HepG2 (cell line): ENCODE results near the gene PIP4K2C. TPM values are rescaled to one million over a fixed set of nuclear protein-coding genes. Genes with fewer than 3 reads are reported as not detected.

Experiments used
- ATAC-seq: fragments of 200-7000 bp; cut with Tn5 transposase; 3 replicates; pipeline ENCODE4 v1.9.1; 2020; ENCODE audit warnings: mild to moderate bottlenecking, moderate library complexity
- BruUV-seq: library from RNA; stranded (reverse); fragments of 400-500 nt; replicated peaks from 2 replicates; lab custom pipeline; 2021; lab: Mats Ljungman, UMichigan
- CTCF ChIA-PET: fragments of 300-600 bp; formaldehyde crosslinking; extraction: SDS; loops from one replicate; lab custom pipeline; 2021; ENCODE audit warnings: low total read pairs, inconsistent platforms, low intra/inter-chr PET ratio; lab: Yijun Ruan, JAX
- POLR2A ChIA-PET: fragments of 350-600 bp; sonication (Branson Sonifier 250); formaldehyde crosslinking; loops from one replicate; lab custom pipeline; 2020; ENCODE audit warnings: antibody characterized with exemption, inconsistent platforms; lab: Yijun Ruan, JAX
- DNase-seq: peaks from one replicate; pipeline ENCODE4 v3.0.0-alpha.2; 2015; ENCODE audit warnings: low spot score
- FAIRE-seq: peaks from 3 replicates; lab custom pipeline; 2011; peaks lifted over from hg19 to GRCh38; lab: Jason Lieb, UNC
- H2AFZ ChIP-seq: one replicate; pipeline ENCODE4 v1.6.1; 2011; ENCODE audit warnings: low read length, inconsistent platforms
- H3K27ac ChIP-seq: fragments of 300-600 bp; 3 replicates; pipeline ENCODE4 v1.8.0; 2011; ENCODE audit warnings: mixed run types, mild to moderate bottlenecking, mixed read lengths, low read length, inconsistent platforms; ENCODE audit not compliant: insufficient read depth; ENCODE audit errors: extremely low read length
- H3K27me3 ChIP-seq, 2 experiments: fragments of 200-600 bp in 1 of 2; 2 replicates in 1 of 2; 3 replicates in 1 of 2; pipeline versions ENCODE4 v1.6.0 to v1.8.0; 2011; ENCODE audit warnings: low read length in 2 of 2, mild to moderate bottlenecking in 2 of 2, moderate library complexity in 2 of 2, inconsistent platforms in 1 of 2; ENCODE audit not compliant: insufficient read depth in 2 of 2, control insufficient read depth in 1 of 2
- H3K36me3 ChIP-seq, 2 experiments: fragments of 200-600 bp in 1 of 2; replicated peaks in 1 of 2; 2 replicates in 1 of 2; 3 replicates in 1 of 2; pipeline versions ENCODE4 v1.5.1 to v1.8.0; 2011; ENCODE audit warnings: low read length in 2 of 2, inconsistent platforms in 1 of 2; ENCODE audit not compliant: insufficient read depth in 2 of 2, control insufficient read depth in 1 of 2
- H3K4me1 ChIP-seq: 2 replicates; pipeline ENCODE4 v1.5.1; 2012; ENCODE audit warnings: low read length, inconsistent platforms; ENCODE audit not compliant: insufficient read depth
- H3K4me2 ChIP-seq: 2 replicates; pipeline ENCODE4 v1.6.0; 2011; ENCODE audit warnings: low read depth, low read length, inconsistent platforms
- H3K4me3 ChIP-seq, 3 experiments: fragments of 200-600 bp in 1 of 3; sonication (generic), shearing (Covaris generic) in 1 of 3; replicated peaks in 1 of 3; 2 replicates each; pipeline ENCODE4 v1.5.1; 2011 to 2016; ENCODE audit warnings: low read length in 3 of 3, inconsistent platforms in 2 of 3, low read depth in 2 of 3, mild to moderate bottlenecking in 2 of 3, control low read depth in 1 of 3, mixed read lengths in 1 of 3; ENCODE audit not compliant: insufficient read depth in 1 of 3
- H3K79me2 ChIP-seq: one replicate; pipeline ENCODE4 v1.6.1; 2011; ENCODE audit warnings: low read length, inconsistent platforms; ENCODE audit not compliant: insufficient read depth
- H3K9ac ChIP-seq: 2 replicates; pipeline ENCODE4 v1.6.0; 2011; ENCODE audit warnings: mild to moderate bottlenecking, low read depth, low read length, inconsistent platforms; ENCODE audit not compliant: insufficient read depth
- H3K9me3 ChIP-seq: 2 replicates; pipeline ENCODE4 v1.5.1; 2012; ENCODE audit warnings: mild to moderate bottlenecking, low read length
- H4K20me1 ChIP-seq: 2 replicates; pipeline ENCODE4 v1.6.0; 2011; ENCODE audit warnings: inconsistent platforms, mild to moderate bottlenecking, low read length, moderate library complexity; ENCODE audit not compliant: insufficient read depth
- ARHGAP35 ChIP-seq: sonication (generic); formaldehyde crosslinking; IDR thresholded peaks from 2 replicates; pipeline ENCODE4 v1.9.0; 2022; ENCODE audit warnings: mild to moderate bottlenecking, inconsistent platforms, moderate library complexity, missing genetic modification reagents, borderline replicate concordance
- CBFB ChIP-seq: sonication (generic); formaldehyde crosslinking; IDR thresholded peaks from 2 replicates; pipeline ENCODE4 v1.4.0; 2020; ENCODE audit warnings: missing genetic modification reagents
- CEBPB ChIP-seq: IDR thresholded peaks from 2 replicates; pipeline ENCODE4 v1.6.1; 2011; ENCODE audit warnings: low read depth, low read length, improper control_type of control experiment, borderline replicate concordance
- CENPT ChIP-seq: sonication (generic); formaldehyde crosslinking; IDR thresholded peaks from 2 replicates; pipeline ENCODE4 v1.8.0; 2022; ENCODE audit warnings: low read depth, mild to moderate bottlenecking, moderate library complexity, missing genetic modification reagents
- CREB1 ChIP-seq, 2 experiments: fragments of 450-650 bp in 1 of 2; IDR thresholded peaks; 2 replicates each; pipeline ENCODE4 v1.6.1; 2016 to 2017; ENCODE audit warnings: control low read depth in 1 of 2, mild to moderate bottlenecking in 1 of 2, missing compliant biosample characterization in 1 of 2, missing genetic modification characterization in 1 of 2
- CSRNP1 ChIP-seq: sonication (generic); formaldehyde crosslinking; IDR thresholded peaks from 2 replicates; pipeline ENCODE4 v1.8.1; 2023; ENCODE audit warnings: mild to moderate bottlenecking, missing genetic modification reagents
- KAT7 ChIP-seq: IDR thresholded peaks from 2 replicates; pipeline ENCODE4 v1.6.1; 2018; ENCODE audit warnings: borderline replicate concordance, missing compliant biosample characterization
- MAZ ChIP-seq, 2 experiments: sonication (generic) in 1 of 2; formaldehyde crosslinking in 1 of 2; IDR thresholded peaks; 2 replicates each; pipeline versions ENCODE4 v1.5.0 to v1.6.1; 2012 to 2020; ENCODE audit warnings: low read depth in 2 of 2, mild to moderate bottlenecking in 2 of 2, borderline replicate concordance in 1 of 2, improper control_type of control experiment in 1 of 2, low read length in 1 of 2, missing genetic modification reagents in 1 of 2, moderate library complexity in 1 of 2
- NCOA5 ChIP-seq: sonication (generic); formaldehyde crosslinking; IDR thresholded peaks from 2 replicates; pipeline ENCODE4 v1.4.0; 2020; ENCODE audit warnings: missing genetic modification reagents
- PCBP2 ChIP-seq: fragments of 200-400 bp; formaldehyde crosslinking; optimal IDR thresholded peaks from 2 replicates; pipeline ENCODE3; 2018; ENCODE audit warnings: low read length, low read depth; ENCODE audit not compliant: poor library complexity, severe bottlenecking
- SPEN ChIP-seq: sonication (generic); formaldehyde crosslinking; IDR thresholded peaks from 2 replicates; pipeline ENCODE4 v1.5.1; 2020; ENCODE audit warnings: low read depth, mild to moderate bottlenecking, missing genetic modification reagents
- ZNF138 ChIP-seq: sonication (generic); formaldehyde crosslinking; IDR thresholded peaks from 2 replicates; pipeline ENCODE4 v1.5.0; 2020; ENCODE audit warnings: mild to moderate bottlenecking, low read depth, missing genetic modification reagents
- ZNF20 ChIP-seq: sonication (generic); formaldehyde crosslinking; IDR thresholded peaks from 2 replicates; pipeline ENCODE4 v1.4.0; 2020; ENCODE audit warnings: mild to moderate bottlenecking, moderate library complexity, missing genetic modification reagents
- WGBS: methylation state at CpG from one replicate; pipeline ENCODE4 v1.1.6; 2017; ENCODE audit warnings: low lambda C conversion rate; 5-methylcytosine and 5-hydroxymethylcytosine counted together
- in situ Hi-C: cut with HindIII; loops from 2 replicates; pipeline ENCODE4 v1.10.0; 2017; ENCODE audit warnings: low pct_unique_long_range_greater_than_20kb; ENCODE audit not compliant: extremely low pct_ligation_motif_present
- intact Hi-C: fragments of 100-400 bp; cut with micrococcal nuclease; formaldehyde crosslinking; loops from one replicate; pipeline ENCODE4 v1.10.0; 2022; ENCODE audit not compliant: unreplicated experiment
- polyA plus RNA-seq, 8 experiments: library from polyadenylated mRNA; depleted of rRNA in 3 of 8; stranded (reverse) in 7 of 8; unstranded in 1 of 8; fragments of >200 nt; fragmentation: Illumina TruSeq in 4 of 8; extraction: Trizol in 4 of 8; gene quantifications; 2 replicates each; pipeline versions ENCODE4 v1.2.1 to v1.2.3, GENCODE V29; 2011 to 2016; ENCODE audit warnings: low read depth in 4 of 8, missing spikeins in 1 of 8, mixed read lengths in 1 of 8; ENCODE audit not compliant: insufficient read depth in 1 of 8
- total RNA-seq, 5 experiments: library from RNA; depleted of rRNA; stranded (reverse); fragments of >200 nt; fragmentation: Illumina TruSeq; extraction: Trizol; gene quantifications; 2 replicates each; pipeline ENCODE4 v1.2.3, GENCODE V29; 2016; ENCODE audit warnings: low read depth in 1 of 5
- TF ChIP-seq, protein P1 (sequence below): sonication (generic); formaldehyde crosslinking; IDR thresholded peaks from 2 replicates; pipeline ENCODE4 v1.5.0; 2020; ENCODE audit warnings: mild to moderate bottlenecking, low read depth, missing genetic modification reagents, borderline replicate concordance
- TF ChIP-seq, protein P2 (sequence below): sonication (generic); formaldehyde crosslinking; IDR thresholded peaks from 2 replicates; pipeline ENCODE4 v1.8.1; 2023; ENCODE audit warnings: mild to moderate bottlenecking, moderate library complexity, missing genetic modification reagents
- TF ChIP-seq, protein P3 (sequence below): IDR thresholded peaks from 2 replicates; pipeline ENCODE4 v1.6.1; 2016; ENCODE audit warnings: missing biosample characterization, missing genetic modification reagents, low read depth
- TF ChIP-seq, protein P4 (sequence below): sonication (generic); formaldehyde crosslinking; conservative IDR thresholded peaks from 2 replicates; pipeline ENCODE4 v1.8.0; 2022; ENCODE audit warnings: mild to moderate bottlenecking, moderate library complexity, missing genetic modification reagents

The PIP4K2C gene
- total and polyA plus RNA-seq, 2 of the 13 experiments (the other 11 are each of a cell fraction or from before 2014, with no cell fraction given), result 23.3 to 26.4 TPM

GRCh38 chr12:57615637-57616036, 24.6 kb downstream of the PIP4K2C start:
- Histone ChIP-seq H4K20me1 (no peaks in the 10 kb centered on the region), H3K27ac (no peak overlapping the region), H3K27me3 (peaks cover 7 to 21% of the 10 kb centered on the region in 2 experiments), H3K9me3 (no peaks in the 10 kb centered on the region), H3K4me1 (peaks cover 44% of the 10 kb centered on the region), H3K36me3 (no peaks in the 10 kb centered on the region), H3K9ac (no peak overlapping the region), H3K79me2 (no peaks in the 10 kb centered on the region), H3K4me3 (no peak overlapping the region), H2AFZ (no peak overlapping the region), H3K4me2 (no peak overlapping the region)
- ChIA-PET CTCF (no interaction called here), POLR2A (interaction anchor here (1.4 kb wide), 1 partner anchor 36 kb away, joined by 3 read pairs; no protein-coding TSS in a partner anchor)
- no TSS peak for BruUV-seq
- WGBS, result 45% methylated on average over 3 of the region's 5 CpGs
- FAIRE-seq (no peak), ATAC-seq (no peak), DNase-seq (no peak)
- in situ Hi-C loops, result no loop called here
- intact Hi-C loops, result no loop called here
- TF ChIP-seq NCOA5 (CRISPR knock-in tag) (no peak), KAT7 (CRISPR knock-in tag) (no peak), MAZ (IDR thresholded peaks at IDR 0.05; ENCODE audit: borderline replicate concordance, low read depth, low read length) (no peak), MAZ (CRISPR knock-in tag; IDR thresholded peaks at IDR 0.05; ENCODE audit: low read depth) (no peak), ARHGAP35 (no peak), CREB1 (IDR thresholded peaks at IDR 0.05) (no peak), CREB1 (CRISPR knock-in tag; IDR thresholded peaks at IDR 0.05) (no peak), ZNF138 (CRISPR knock-in tag) (no peak), CBFB (CRISPR knock-in tag) (no peak), ZNF20 (CRISPR knock-in tag) (no peak), CSRNP1 (CRISPR knock-in tag) (no peak), PCBP2 (no peak), SPEN (no peak), CEBPB (no peak), CENPT (no peak)
- TF ChIP-seq, protein P1, sequence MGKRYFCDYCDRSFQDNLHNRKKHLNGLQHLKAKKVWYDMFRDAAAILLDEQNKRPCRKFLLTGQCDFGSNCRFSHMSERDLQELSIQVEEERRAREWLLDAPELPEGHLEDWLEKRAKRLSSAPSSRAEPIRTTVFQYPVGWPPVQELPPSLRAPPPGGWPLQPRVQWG, result no peak
- TF ChIP-seq, protein P2, sequence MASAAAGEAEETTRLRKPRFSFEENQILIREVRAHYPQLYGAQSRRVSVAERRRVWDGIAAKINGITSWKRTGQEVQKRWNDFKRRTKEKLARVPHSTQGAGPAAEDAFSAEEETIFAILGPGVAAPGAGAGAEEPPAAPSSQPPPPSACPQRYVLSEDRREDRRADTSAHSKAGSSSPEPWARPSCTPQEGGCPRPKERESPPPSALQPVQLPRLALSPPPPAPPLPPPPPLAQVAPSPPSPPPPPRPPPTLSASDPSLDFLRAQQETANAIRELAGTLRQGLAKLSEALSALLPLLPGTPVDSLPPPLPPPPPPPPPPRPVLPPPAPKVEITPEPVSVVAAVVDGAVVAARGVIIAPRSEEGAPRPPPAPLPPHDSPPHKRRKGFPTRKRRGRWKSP (CRISPR knock-in tag), result no peak
- TF ChIP-seq, protein P3, sequence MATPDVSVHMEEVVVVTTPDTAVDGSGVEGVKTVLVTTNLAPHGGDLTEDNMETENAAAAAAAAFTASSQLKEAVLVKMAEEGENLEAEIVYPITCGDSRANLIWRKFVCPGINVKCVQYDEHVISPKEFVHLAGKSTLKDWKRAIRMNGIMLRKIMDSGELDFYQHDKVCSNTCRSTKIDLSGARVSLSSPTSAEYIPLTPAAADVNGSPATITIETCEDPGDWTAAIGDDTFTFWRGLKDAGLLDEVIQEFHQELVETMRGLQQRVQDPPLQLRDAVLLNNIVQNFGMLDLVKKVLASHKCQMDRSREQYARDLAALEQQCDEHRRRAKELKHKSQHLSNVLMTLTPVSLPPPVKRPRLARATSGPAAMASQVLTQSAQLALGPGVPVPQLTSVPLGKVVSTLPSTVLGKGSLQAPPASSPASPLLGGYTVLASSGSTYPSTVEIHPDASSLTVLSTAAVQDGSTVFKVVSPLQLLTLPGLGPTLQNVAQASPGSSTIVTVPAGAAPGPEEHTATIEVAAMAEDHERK (CRISPR knock-in tag), result no peak
- TF ChIP-seq, protein P4, sequence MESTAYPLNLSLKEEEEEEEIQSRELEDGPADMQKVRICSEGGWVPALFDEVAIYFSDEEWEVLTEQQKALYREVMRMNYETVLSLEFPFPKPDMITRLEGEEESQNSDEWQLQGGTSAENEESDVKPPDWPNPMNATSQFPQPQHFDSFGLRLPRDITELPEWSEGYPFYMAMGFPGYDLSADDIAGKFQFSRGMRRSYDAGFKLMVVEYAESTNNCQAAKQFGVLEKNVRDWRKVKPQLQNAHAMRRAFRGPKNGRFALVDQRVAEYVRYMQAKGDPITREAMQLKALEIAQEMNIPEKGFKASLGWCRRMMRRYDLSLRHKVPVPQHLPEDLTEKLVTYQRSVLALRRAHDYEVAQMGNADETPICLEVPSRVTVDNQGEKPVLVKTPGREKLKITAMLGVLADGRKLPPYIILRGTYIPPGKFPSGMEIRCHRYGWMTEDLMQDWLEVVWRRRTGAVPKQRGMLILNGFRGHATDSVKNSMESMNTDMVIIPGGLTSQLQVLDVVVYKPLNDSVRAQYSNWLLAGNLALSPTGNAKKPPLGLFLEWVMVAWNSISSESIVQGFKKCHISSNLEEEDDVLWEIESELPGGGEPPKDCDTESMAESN (CRISPR knock-in tag), result no peak
